H1 (cell line): ENCODE data around the gene UBE2O. TPM values are rescaled to one million over a fixed set of nuclear protein-coding genes. Genes with fewer than 3 reads are reported as not detected.

Source experiments
- CTCF ChIA-PET: fragments of 300-600 bp; sonication (Branson Sonifier 250); formaldehyde crosslinking; loops from one replicate; lab custom pipeline; 2021; ENCODE audit not compliant: partially characterized antibody; lab: Charles Lee
- POLR2A ChIA-PET: fragments of 300-600 bp; sonication (Branson Sonifier 250); formaldehyde crosslinking; loops from one replicate; lab custom pipeline; 2021; ENCODE audit warnings: inconsistent platforms; ENCODE audit not compliant: partially characterized antibody; lab: Charles Lee
- DNase-seq, 2 experiments: peaks; one replicate each; pipeline versions ENCODE4 v3.0.0 to v3.0.0-alpha.2; 2010 to 2022; ENCODE audit warnings: low spot score in 2 of 2, low read depth in 1 of 2, mixed read lengths in 1 of 2
- FAIRE-seq: peaks from 2 replicates; lab custom pipeline; 2011; peaks lifted over from hg19 to GRCh38; lab: Jason Lieb, UNC
- H2AFZ ChIP-seq: 2 replicates; pipeline ENCODE4 v1.8.1; 2012; ENCODE audit warnings: low read length, inconsistent platforms
- H2AK5ac ChIP-seq: 2 replicates; pipeline ENCODE4 v1.6.1; 2013; ENCODE audit warnings: low read depth, low read length
- H2BK120ac ChIP-seq: replicated peaks from 2 replicates; pipeline ENCODE3; 2013; ENCODE audit warnings: low read depth, low read length, inconsistent platforms
- H2BK12ac ChIP-seq: 2 replicates; pipeline ENCODE4 v1.6.1; 2013; ENCODE audit warnings: low read depth, low read length
- H2BK15ac ChIP-seq: 2 replicates; pipeline ENCODE4 v1.6.1; 2013; ENCODE audit warnings: low read length
- H2BK20ac ChIP-seq: 2 replicates; pipeline ENCODE4 v1.6.1; 2013; ENCODE audit warnings: low read length
- H2BK5ac ChIP-seq: 2 replicates; pipeline ENCODE4 v1.6.1; 2013; ENCODE audit warnings: low read depth, low read length
- H3K14ac ChIP-seq: 2 replicates; pipeline ENCODE4 v1.6.1; 2013; ENCODE audit warnings: inconsistent platforms; ENCODE audit not compliant: insufficient read length
- H3K18ac ChIP-seq: 2 replicates; pipeline ENCODE4 v1.6.1; 2013; ENCODE audit warnings: low read length; ENCODE audit errors: extremely low read depth
- H3K23ac ChIP-seq: 2 replicates; pipeline ENCODE4 v1.6.1; 2013; ENCODE audit warnings: inconsistent platforms; ENCODE audit not compliant: insufficient read length
- H3K23me2 ChIP-seq: 2 replicates; pipeline ENCODE4 v1.6.1; 2013; ENCODE audit warnings: low read depth, low read length
- H3K27ac ChIP-seq: 2 replicates; pipeline ENCODE4 v1.6.1; 2011; ENCODE audit warnings: low read depth, low read length, inconsistent platforms
- H3K27me3 ChIP-seq, 4 experiments: replicated peaks in 1 of 4; 1 replicate in 1 of 4; 2 replicates in 3 of 4; pipeline versions ENCODE4 v1.6.1 to v1.8.1; 2011 to 2013; ENCODE audit warnings: low read length in 3 of 4, mild to moderate bottlenecking in 3 of 4, inconsistent platforms in 2 of 4, mixed read lengths in 2 of 4, moderate library complexity in 1 of 4; ENCODE audit not compliant: control insufficient read depth in 3 of 4, insufficient read depth in 3 of 4; ENCODE audit errors: extremely low read depth in 1 of 4
- H3K36me3 ChIP-seq, 4 experiments: 2 replicates each; pipeline versions ENCODE4 v1.6.1 to v1.8.1; 2011 to 2013; ENCODE audit warnings: mild to moderate bottlenecking in 4 of 4, low read length in 3 of 4, moderate library complexity in 2 of 4, control low read depth in 1 of 4, inconsistent platforms in 1 of 4; ENCODE audit not compliant: insufficient read depth in 4 of 4, control insufficient read depth in 2 of 4
- H3K4ac ChIP-seq: replicated peaks from 2 replicates; pipeline ENCODE3; 2013; ENCODE audit warnings: low read length, low read depth, mixed read lengths, inconsistent platforms; ENCODE audit not compliant: insufficient read length
- H3K4me1 ChIP-seq, 4 experiments: replicated peaks in 1 of 4; 1 replicate in 1 of 4; 2 replicates in 3 of 4; pipeline versions ENCODE4 v1.6.1 to v1.8.1; 2011 to 2013; ENCODE audit warnings: low read length in 3 of 4, inconsistent platforms in 2 of 4, mixed read lengths in 1 of 4; ENCODE audit not compliant: insufficient read depth in 4 of 4, control insufficient read depth in 3 of 4
- H3K4me2 ChIP-seq, 2 experiments: 2 replicates each; pipeline versions ENCODE4 v1.6.1 to v1.8.1; 2011 to 2013; ENCODE audit warnings: low read depth in 2 of 2, low read length in 2 of 2, control low read depth in 1 of 2, inconsistent platforms in 1 of 2, mild to moderate bottlenecking in 1 of 2; ENCODE audit not compliant: insufficient read depth in 1 of 2
- H3K4me3 ChIP-seq, 4 experiments: fragments of 200-600, 300-600 bp in 1 of 4; sonication (generic), shearing (Covaris generic), sonication (Bioruptor Twin) in 1 of 4; 2 replicates each; pipeline versions ENCODE4 v1.5.1 to v1.8.1; 2011 to 2016; ENCODE audit warnings: low read length in 4 of 4, low read depth in 3 of 4, control low read depth in 2 of 4, inconsistent platforms in 2 of 4, mild to moderate bottlenecking in 2 of 4, mixed read lengths in 1 of 4, moderate library complexity in 1 of 4; ENCODE audit not compliant: insufficient read depth in 2 of 4; ENCODE audit errors: extremely low read depth in 1 of 4
- H3K56ac ChIP-seq: replicated peaks from 2 replicates; pipeline ENCODE3; 2013; ENCODE audit warnings: low read depth, mild to moderate bottlenecking, mixed read lengths, low read length, inconsistent platforms; ENCODE audit not compliant: insufficient read length
- H3K79me1 ChIP-seq: 2 replicates; pipeline ENCODE4 v1.6.1; 2013; ENCODE audit warnings: low read depth, low read length, control low read depth
- H3K79me2 ChIP-seq, 2 experiments: 2 replicates each; pipeline versions ENCODE4 v1.6.1 to v1.8.1; 2012 to 2013; ENCODE audit warnings: low read length in 2 of 2, mild to moderate bottlenecking in 2 of 2, inconsistent platforms in 1 of 2; ENCODE audit not compliant: insufficient read depth in 2 of 2, control insufficient read depth in 1 of 2
- H3K9ac ChIP-seq, 4 experiments: replicated peaks in 1 of 4; 1 replicate in 1 of 4; 2 replicates in 3 of 4; pipeline versions ENCODE4 v1.6.1 to v1.8.1; 2011 to 2013; ENCODE audit warnings: low read depth in 3 of 4, low read length in 3 of 4, control low read depth in 2 of 4, mild to moderate bottlenecking in 2 of 4, moderate library complexity in 2 of 4, inconsistent platforms in 1 of 4; ENCODE audit errors: extremely low read depth in 1 of 4
- H3K9me3 ChIP-seq, 2 experiments: 2 replicates each; pipeline versions ENCODE4 v1.6.1 to v1.8.1; 2012 to 2013; ENCODE audit warnings: mild to moderate bottlenecking in 2 of 2, moderate library complexity in 2 of 2, control low read depth in 1 of 2, inconsistent platforms in 1 of 2, low read depth in 1 of 2, low read length in 1 of 2, mixed read lengths in 1 of 2; ENCODE audit not compliant: insufficient read depth in 2 of 2
- H4K20me1 ChIP-seq, 2 experiments: replicated peaks in 1 of 2; 2 replicates each; pipeline versions ENCODE3 to v1.8.1; 2011 to 2013; ENCODE audit warnings: inconsistent platforms in 2 of 2, low read length in 2 of 2, mild to moderate bottlenecking in 1 of 2; ENCODE audit not compliant: insufficient read depth in 2 of 2, control insufficient read depth in 1 of 2
- H4K5ac ChIP-seq: 2 replicates; pipeline ENCODE4 v1.6.1; 2013; ENCODE audit warnings: low read length, low read depth, mixed read lengths, inconsistent platforms; ENCODE audit not compliant: insufficient read length
- H4K8ac ChIP-seq: 2 replicates; pipeline ENCODE4 v1.8.0; 2013; ENCODE audit warnings: mild to moderate bottlenecking, moderate library complexity, low read length, inconsistent platforms; ENCODE audit not compliant: insufficient read depth; ENCODE audit errors: extremely low read depth
- H4K91ac ChIP-seq: replicated peaks from 2 replicates; pipeline ENCODE3; 2013; ENCODE audit warnings: low read length, mixed read lengths, inconsistent platforms; ENCODE audit not compliant: insufficient read length
- HDAC2 ChIP-seq, 2 experiments: fragments of 300-600 bp in 1 of 2; sonication (generic) in 1 of 2; IDR thresholded peaks; 2 replicates each; pipeline ENCODE4 v1.6.1; 2011 to 2012; ENCODE audit warnings: low read depth in 2 of 2, low read length in 2 of 2, mild to moderate bottlenecking in 2 of 2, moderate library complexity in 2 of 2, borderline replicate concordance in 1 of 2, inconsistent platforms in 1 of 2
- WGBS, 2 experiments: shearing (Covaris generic) in 1 of 2; methylation state at CpG; one replicate each; pipeline versions ENCODE4 v1.1.6 to v1.1.7; 2013 to 2015; ENCODE audit warnings: low lambda C conversion rate in 2 of 2, mixed read lengths in 2 of 2, inconsistent platforms in 1 of 2, low coverage in 1 of 2, missing lambda C conversion rate in 1 of 2; ENCODE audit not compliant: insufficient replicate concordance in 2 of 2, insufficient coverage in 1 of 2, insufficient read length in 1 of 2; ENCODE audit errors: extremely low coverage in 1 of 2, missing lambda C conversion rate in 1 of 2; 5-methylcytosine and 5-hydroxymethylcytosine counted together
- polyA plus RNA-seq, 7 experiments: library from polyadenylated mRNA; depleted of rRNA in 3 of 7; stranded (reverse) in 5 of 7; unstranded in 2 of 7; fragments of >200 nt in 5 of 7; fragments of 200-250 nt in 2 of 7; gene quantifications; 1 replicate in 5 of 7; 2 replicates in 1 of 7; 4 replicates in 1 of 7; pipeline versions ENCODE4 v1.2.1 to v1.2.3, GENCODE V29; 2011 to 2013; ENCODE audit warnings: missing spikeins in 2 of 7, mixed read lengths in 2 of 7
- total RNA-seq: library from RNA; stranded (reverse); fragmentation: NEBNext Ultra II Directional; extraction: Animal tissue kit (Norgen Biotek cat#: 25700); gene quantifications from 2 replicates; pipeline ENCODE4 v1.2.1, GENCODE V29; 2021

The UBE2O gene
- total and polyA plus RNA-seq, 2 of the 8 experiments (the other 6 are each of a cell fraction or from before 2014, with no cell fraction given) = 24.4 to 63.0 TPM

GRCh38 chr17:76495663-76496400, 42.9 kb upstream of the UBE2O start:
- peak in 1 of 2 experiments; percentile 39 for DNase-seq
- H3K9ac ChIP-seq = no peak overlapping the region
- CTCF ChIA-PET = interaction anchor here (0.8 to 20.2 kb wide), 6 partner anchors 11 to 69 kb away, joined by 3 to 446 read pairs (median 7); partner anchors contain the start of gene AANAT
- TF ChIP-seq HDAC2 (IDR thresholded peaks at IDR 0.05; ENCODE audit: borderline replicate concordance in 1 of 2, low read depth in 2 of 2, low read length in 2 of 2) = no peak

More at GRCh38 chr17:76495663-76496400, 42.9 kb upstream of the UBE2O start:
- no peak overlapping the region for H4K8ac ChIP-seq
- H3K4me1 ChIP-seq = peaks cover 10 to 48% (median 37%) of the 10 kb centered on the region in 4 experiments
- H3K4me2 ChIP-seq = no peak overlapping the region
- no peak for FAIRE-seq
- H3K23ac ChIP-seq = no peak overlapping the region
- H2BK120ac ChIP-seq = no peak overlapping the region
- H4K5ac ChIP-seq = no peak overlapping the region
- H2AK5ac ChIP-seq = no peak overlapping the region
- no peak overlapping the region for H3K4ac ChIP-seq
- H3K27ac ChIP-seq = no peak overlapping the region
- WGBS, 2 experiments = 86% methylated on average over 16 of the region's 16 CpGs; no CpG with 5 or more reads in 1 of the 2 experiments
- H3K56ac ChIP-seq = no peak overlapping the region
- H2BK12ac ChIP-seq = no peak overlapping the region
- no peak overlapping the region for H4K91ac ChIP-seq
- H2BK5ac ChIP-seq = 0 out of 2 replicates have a peak overlapping the region, but pooled peaks have one; percentile 16
- H2BK15ac ChIP-seq = no peak overlapping the region
- POLR2A ChIA-PET = interaction anchor here (0.7 to 1.2 kb wide), 3 partner anchors 29 to 1024 kb away, joined by 3 to 4 read pairs (median 3); partner anchors contain the start of gene AANAT
- no peak overlapping the region for H2AFZ ChIP-seq
- H3K36me3 ChIP-seq = no peaks in the 10 kb centered on the region
- no peaks in the 10 kb centered on the region for H3K9me3 ChIP-seq
- peaks cover 0 to 6% of the 10 kb centered on the region in 2 experiments; a peak in 2 of 4 replicates for H3K79me2 ChIP-seq
- H3K14ac ChIP-seq = no peak overlapping the region
- H3K4me3 ChIP-seq = no peak overlapping the region
- no peak overlapping the region for H3K18ac ChIP-seq
- H3K23me2 ChIP-seq = peaks cover 6% of the 10 kb centered on the region; the same call in 1 of the 2 replicates
- H4K20me1 ChIP-seq = peaks cover 8 to 29% of the 10 kb centered on the region in 2 experiments
- no peak overlapping the region for H2BK20ac ChIP-seq
- peaks cover 12% of the 10 kb centered on the region for H3K79me1 ChIP-seq
- H3K27me3 ChIP-seq = no peaks in the 10 kb centered on the region
